HepG2 (cell line): ENCODE results near the gene MSANTD2. TPM values are rescaled to one million over a fixed set of nuclear protein-coding genes. Genes with fewer than 3 reads are reported as not detected.

Source experiments
- JARID2 ChIP-seq: sonication (generic); formaldehyde crosslinking; IDR thresholded peaks from 2 replicates; pipeline ENCODE4 v1.8.1; 2023; ENCODE audit warnings: missing genetic modification reagents, inconsistent platforms; ENCODE audit not compliant: insufficient replicate concordance
- MAFG ChIP-seq: sonication (generic); formaldehyde crosslinking; IDR thresholded peaks from 2 replicates; pipeline ENCODE4 v1.5.1; 2020; ENCODE audit warnings: mild to moderate bottlenecking, missing genetic modification reagents
- PCBP1 ChIP-seq: fragments of 200-400 bp; formaldehyde crosslinking; IDR thresholded peaks from 2 replicates; pipeline ENCODE4 v1.6.1; 2017; ENCODE audit warnings: mild to moderate bottlenecking, low read depth, low read length, borderline replicate concordance
- RFX3 ChIP-seq: IDR thresholded peaks from 2 replicates; pipeline ENCODE4 v1.6.1; 2016; ENCODE audit warnings: missing biosample characterization, missing genetic modification reagents
- RNF2 ChIP-seq: fragments of 450-650 bp; conservative IDR thresholded peaks from 2 replicates; pipeline ENCODE4 v1.6.1; 2016; ENCODE audit warnings: low read depth
- RXRB ChIP-seq: IDR thresholded peaks from 2 replicates; pipeline ENCODE4 v1.6.1; 2016; ENCODE audit warnings: borderline replicate concordance, missing genetic modification reagents, missing compliant biosample characterization
- SETDB1 ChIP-seq: sonication (generic); formaldehyde crosslinking; IDR thresholded peaks from 2 replicates; pipeline ENCODE4 v1.5.1; 2020; ENCODE audit warnings: missing genetic modification reagents, mild to moderate bottlenecking, borderline replicate concordance
- SMAD1 ChIP-seq: sonication (generic); formaldehyde crosslinking; IDR thresholded peaks from 2 replicates; pipeline ENCODE4 v1.4.0; 2020; ENCODE audit warnings: missing genetic modification reagents, low read depth, mild to moderate bottlenecking, borderline replicate concordance
- ZBTB1 ChIP-seq: sonication (generic); formaldehyde crosslinking; IDR thresholded peaks from 2 replicates; pipeline ENCODE4 v1.4.0; 2020; ENCODE audit warnings: missing genetic modification reagents, borderline replicate concordance
- ZFX ChIP-seq: sonication (generic); formaldehyde crosslinking; IDR thresholded peaks from 2 replicates; pipeline ENCODE4 v1.4.0; 2020; ENCODE audit warnings: mild to moderate bottlenecking, low read depth, missing genetic modification reagents, moderate library complexity
- ZNF354B ChIP-seq: sonication (generic); formaldehyde crosslinking; IDR thresholded peaks from 2 replicates; pipeline ENCODE4 v1.8.0; 2022; ENCODE audit warnings: mild to moderate bottlenecking, missing genetic modification reagents
- ZNF605 ChIP-seq: sonication (generic); formaldehyde crosslinking; IDR thresholded peaks from 2 replicates; pipeline ENCODE4 v1.8.0; 2022; ENCODE audit warnings: mild to moderate bottlenecking, missing genetic modification reagents
- ZNF607 ChIP-seq: sonication (generic); formaldehyde crosslinking; IDR thresholded peaks from 2 replicates; pipeline ENCODE4 v1.5.1; 2020; ENCODE audit warnings: missing genetic modification reagents, mild to moderate bottlenecking, borderline replicate concordance
- ZNF672 ChIP-seq: sonication (generic); formaldehyde crosslinking; IDR thresholded peaks from 2 replicates; pipeline ENCODE4 v1.8.1; 2022; ENCODE audit warnings: missing genetic modification reagents
- ZSCAN21 ChIP-seq: sonication (generic); formaldehyde crosslinking; IDR thresholded peaks from 2 replicates; pipeline ENCODE4 v1.8.0; 2022; ENCODE audit warnings: mild to moderate bottlenecking, missing genetic modification reagents, moderate library complexity, borderline replicate concordance
- polyA plus RNA-seq, 8 experiments: library from polyadenylated mRNA; depleted of rRNA in 3 of 8; stranded (reverse) in 7 of 8; unstranded in 1 of 8; fragments of >200 nt; fragmentation: Illumina TruSeq in 4 of 8; extraction: Trizol in 4 of 8; gene quantifications; 2 replicates each; pipeline versions ENCODE4 v1.2.1 to v1.2.3, GENCODE V29; 2011 to 2016; ENCODE audit warnings: low read depth in 4 of 8, missing spikeins in 1 of 8, mixed read lengths in 1 of 8; ENCODE audit not compliant: insufficient read depth in 1 of 8
- total RNA-seq, 5 experiments: library from RNA; depleted of rRNA; stranded (reverse); fragments of >200 nt; fragmentation: Illumina TruSeq; extraction: Trizol; gene quantifications; 2 replicates each; pipeline ENCODE4 v1.2.3, GENCODE V29; 2016; ENCODE audit warnings: low read depth in 1 of 5
- TF ChIP-seq, protein P1 (sequence below): IDR thresholded peaks from 2 replicates; pipeline ENCODE4 v1.4.0; 2020; ENCODE audit warnings: mild to moderate bottlenecking, missing genetic modification reagents
- TF ChIP-seq, protein P2 (sequence below): IDR thresholded peaks from 2 replicates; pipeline ENCODE4 v1.6.1; 2012; ENCODE audit warnings: low read length, improper control_type of control experiment
- TF ChIP-seq, protein P3 (sequence below): sonication (generic); formaldehyde crosslinking; IDR thresholded peaks from 2 replicates; pipeline ENCODE4 v1.4.0; 2020; ENCODE audit warnings: missing genetic modification reagents, mild to moderate bottlenecking, borderline replicate concordance
- TF ChIP-seq, protein P4 (sequence below): IDR thresholded peaks from 2 replicates; pipeline ENCODE4 v1.6.1; 2016; ENCODE audit warnings: missing genetic modification reagents, missing compliant biosample characterization

The MSANTD2 gene
- total and polyA plus RNA-seq, 2 of the 13 experiments (the other 11 are each of a cell fraction or from before 2014, with no cell fraction given) = 8.7 to 10.1 TPM

DNA sequence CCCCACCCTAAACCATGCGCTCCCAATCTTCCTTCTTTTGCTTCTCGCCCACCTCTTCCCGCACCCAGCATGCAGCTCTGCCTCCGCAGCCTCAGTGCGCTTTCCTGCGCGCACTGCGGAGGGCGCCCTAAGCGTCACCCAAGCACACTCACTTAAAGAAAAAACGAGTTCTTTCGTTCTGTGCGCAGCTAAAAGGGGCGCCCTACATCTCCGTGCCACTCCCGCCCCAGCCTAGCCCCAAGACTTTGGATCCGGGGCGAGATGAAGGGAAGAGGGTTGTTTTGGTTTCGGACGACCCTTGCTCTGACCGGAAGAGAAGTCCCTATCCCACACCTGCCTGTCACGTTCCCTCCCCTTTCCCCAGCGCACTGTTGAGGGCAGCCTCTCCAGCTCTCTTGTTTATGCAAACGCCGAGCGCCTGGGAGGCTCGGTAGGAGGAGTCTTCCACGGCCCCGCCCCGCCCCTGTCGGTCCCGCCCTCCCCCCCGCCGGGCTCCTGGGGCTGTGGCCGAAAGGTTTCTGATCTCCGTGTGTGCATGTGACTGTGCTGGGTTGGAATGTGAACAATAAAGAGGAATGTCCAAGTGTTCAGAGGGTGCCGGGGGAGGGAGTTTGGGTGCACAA is 53.5 kb downstream of the MSANTD2 start (continued):
- no peak for TF ChIP-seq MAFG (CRISPR knock-in tag)
- TF ChIP-seq ZBTB1 (CRISPR knock-in tag) = no peak
- TF ChIP-seq ZSCAN21 = no peak
- no peak for TF ChIP-seq ZNF607 (CRISPR knock-in tag)
- TF ChIP-seq, protein P1, sequence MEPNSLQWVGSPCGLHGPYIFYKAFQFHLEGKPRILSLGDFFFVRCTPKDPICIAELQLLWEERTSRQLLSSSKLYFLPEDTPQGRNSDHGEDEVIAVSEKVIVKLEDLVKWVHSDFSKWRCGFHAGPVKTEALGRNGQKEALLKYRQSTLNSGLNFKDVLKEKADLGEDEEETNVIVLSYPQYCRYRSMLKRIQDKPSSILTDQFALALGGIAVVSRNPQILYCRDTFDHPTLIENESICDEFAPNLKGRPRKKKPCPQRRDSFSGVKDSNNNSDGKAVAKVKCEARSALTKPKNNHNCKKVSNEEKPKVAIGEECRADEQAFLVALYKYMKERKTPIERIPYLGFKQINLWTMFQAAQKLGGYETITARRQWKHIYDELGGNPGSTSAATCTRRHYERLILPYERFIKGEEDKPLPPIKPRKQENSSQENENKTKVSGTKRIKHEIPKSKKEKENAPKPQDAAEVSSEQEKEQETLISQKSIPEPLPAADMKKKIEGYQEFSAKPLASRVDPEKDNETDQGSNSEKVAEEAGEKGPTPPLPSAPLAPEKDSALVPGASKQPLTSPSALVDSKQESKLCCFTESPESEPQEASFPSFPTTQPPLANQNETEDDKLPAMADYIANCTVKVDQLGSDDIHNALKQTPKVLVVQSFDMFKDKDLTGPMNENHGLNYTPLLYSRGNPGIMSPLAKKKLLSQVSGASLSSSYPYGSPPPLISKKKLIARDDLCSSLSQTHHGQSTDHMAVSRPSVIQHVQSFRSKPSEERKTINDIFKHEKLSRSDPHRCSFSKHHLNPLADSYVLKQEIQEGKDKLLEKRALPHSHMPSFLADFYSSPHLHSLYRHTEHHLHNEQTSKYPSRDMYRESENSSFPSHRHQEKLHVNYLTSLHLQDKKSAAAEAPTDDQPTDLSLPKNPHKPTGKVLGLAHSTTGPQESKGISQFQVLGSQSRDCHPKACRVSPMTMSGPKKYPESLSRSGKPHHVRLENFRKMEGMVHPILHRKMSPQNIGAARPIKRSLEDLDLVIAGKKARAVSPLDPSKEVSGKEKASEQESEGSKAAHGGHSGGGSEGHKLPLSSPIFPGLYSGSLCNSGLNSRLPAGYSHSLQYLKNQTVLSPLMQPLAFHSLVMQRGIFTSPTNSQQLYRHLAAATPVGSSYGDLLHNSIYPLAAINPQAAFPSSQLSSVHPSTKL (CRISPR knock-in tag) = no peak; the same call in 1 of the 2 replicates
- no peak for TF ChIP-seq ZNF605 (CRISPR knock-in tag)
- TF ChIP-seq RFX3 (CRISPR knock-in tag) = no peak
- TF ChIP-seq, protein P2, sequence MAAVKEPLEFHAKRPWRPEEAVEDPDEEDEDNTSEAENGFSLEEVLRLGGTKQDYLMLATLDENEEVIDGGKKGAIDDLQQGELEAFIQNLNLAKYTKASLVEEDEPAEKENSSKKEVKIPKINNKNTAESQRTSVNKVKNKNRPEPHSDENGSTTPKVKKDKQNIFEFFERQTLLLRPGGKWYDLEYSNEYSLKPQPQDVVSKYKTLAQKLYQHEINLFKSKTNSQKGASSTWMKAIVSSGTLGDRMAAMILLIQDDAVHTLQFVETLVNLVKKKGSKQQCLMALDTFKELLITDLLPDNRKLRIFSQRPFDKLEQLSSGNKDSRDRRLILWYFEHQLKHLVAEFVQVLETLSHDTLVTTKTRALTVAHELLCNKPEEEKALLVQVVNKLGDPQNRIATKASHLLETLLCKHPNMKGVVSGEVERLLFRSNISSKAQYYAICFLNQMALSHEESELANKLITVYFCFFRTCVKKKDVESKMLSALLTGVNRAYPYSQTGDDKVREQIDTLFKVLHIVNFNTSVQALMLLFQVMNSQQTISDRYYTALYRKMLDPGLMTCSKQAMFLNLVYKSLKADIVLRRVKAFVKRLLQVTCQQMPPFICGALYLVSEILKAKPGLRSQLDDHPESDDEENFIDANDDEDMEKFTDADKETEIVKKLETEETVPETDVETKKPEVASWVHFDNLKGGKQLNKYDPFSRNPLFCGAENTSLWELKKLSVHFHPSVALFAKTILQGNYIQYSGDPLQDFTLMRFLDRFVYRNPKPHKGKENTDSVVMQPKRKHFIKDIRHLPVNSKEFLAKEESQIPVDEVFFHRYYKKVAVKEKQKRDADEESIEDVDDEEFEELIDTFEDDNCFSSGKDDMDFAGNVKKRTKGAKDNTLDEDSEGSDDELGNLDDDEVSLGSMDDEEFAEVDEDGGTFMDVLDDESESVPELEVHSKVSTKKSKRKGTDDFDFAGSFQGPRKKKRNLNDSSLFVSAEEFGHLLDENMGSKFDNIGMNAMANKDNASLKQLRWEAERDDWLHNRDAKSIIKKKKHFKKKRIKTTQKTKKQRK = no peak
- no peak for TF ChIP-seq SMAD1 (CRISPR knock-in tag)
- 0 out of 2 replicates have a peak, but pooled peaks have one; percentile 3 for TF ChIP-seq ZFX (CRISPR knock-in tag)
- TF ChIP-seq RXRB (CRISPR knock-in tag) = no peak
- TF ChIP-seq JARID2 (CRISPR knock-in tag) = no peak
- peak; percentile 69; the same call in 1 of the 2 replicates for TF ChIP-seq RNF2
- no peak for TF ChIP-seq ZNF354B (CRISPR knock-in tag)
- no peak for TF ChIP-seq SETDB1 (CRISPR knock-in tag)
- TF ChIP-seq, protein P3, sequence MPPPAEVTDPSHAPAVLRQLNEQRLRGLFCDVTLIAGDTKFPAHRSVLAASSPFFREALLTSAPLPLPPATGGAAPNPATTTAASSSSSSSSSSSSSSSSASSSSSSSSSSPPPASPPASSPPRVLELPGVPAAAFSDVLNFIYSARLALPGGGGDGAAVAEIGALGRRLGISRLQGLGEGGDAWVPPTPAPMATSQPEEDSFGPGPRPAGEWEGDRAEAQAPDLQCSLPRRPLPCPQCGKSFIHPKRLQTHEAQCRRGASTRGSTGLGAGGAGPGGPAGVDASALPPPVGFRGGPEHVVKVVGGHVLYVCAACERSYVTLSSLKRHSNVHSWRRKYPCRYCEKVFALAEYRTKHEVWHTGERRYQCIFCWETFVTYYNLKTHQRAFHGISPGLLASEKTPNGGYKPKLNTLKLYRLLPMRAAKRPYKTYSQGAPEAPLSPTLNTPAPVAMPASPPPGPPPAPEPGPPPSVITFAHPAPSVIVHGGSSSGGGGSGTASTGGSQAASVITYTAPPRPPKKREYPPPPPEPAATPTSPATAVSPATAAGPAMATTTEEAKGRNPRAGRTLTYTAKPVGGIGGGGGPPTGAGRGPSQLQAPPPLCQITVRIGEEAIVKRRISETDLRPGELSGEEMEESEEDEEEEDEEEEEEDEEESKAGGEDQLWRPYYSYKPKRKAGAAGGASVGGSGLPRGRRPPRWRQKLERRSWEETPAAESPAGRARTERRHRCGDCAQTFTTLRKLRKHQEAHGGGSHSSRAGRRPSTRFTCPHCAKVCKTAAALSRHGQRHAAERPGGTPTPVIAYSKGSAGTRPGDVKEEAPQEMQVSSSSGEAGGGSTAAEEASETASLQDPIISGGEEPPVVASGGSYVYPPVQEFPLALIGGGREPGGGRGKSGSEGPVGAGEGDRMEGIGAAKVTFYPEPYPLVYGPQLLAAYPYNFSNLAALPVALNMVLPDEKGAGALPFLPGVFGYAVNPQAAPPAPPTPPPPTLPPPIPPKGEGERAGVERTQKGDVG (CRISPR knock-in tag) = no peak
- TF ChIP-seq, protein P4, sequence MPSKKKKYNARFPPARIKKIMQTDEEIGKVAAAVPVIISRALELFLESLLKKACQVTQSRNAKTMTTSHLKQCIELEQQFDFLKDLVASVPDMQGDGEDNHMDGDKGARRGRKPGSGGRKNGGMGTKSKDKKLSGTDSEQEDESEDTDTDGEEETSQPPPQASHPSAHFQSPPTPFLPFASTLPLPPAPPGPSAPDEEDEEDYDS (CRISPR knock-in tag) = peak; percentile 38; the same call in 1 of the 2 replicates
- TF ChIP-seq PCBP1 = 0 out of 2 replicates have a peak, but pooled peaks have one; percentile 49
- no peak for TF ChIP-seq ZNF672 (CRISPR knock-in tag)
